Mesothelial cell of epicardium (in vitro differentiated cells): ENCODE measurements around the gene C17orf107. TPM values are rescaled to one million over a fixed set of nuclear protein-coding genes. Genes with fewer than 3 reads are reported as not detected.
A peak's percentile ranks its signal among the peaks of the same experiment; 100 is the strongest.

Source experiments
- DNase-seq, 2 experiments: peaks; one replicate each; pipeline ENCODE4 v3.0.0; 2021; ENCODE audit warnings: low spot score in 2 of 2; ENCODE audit not compliant: unreplicated experiment in 2 of 2
- H3K27ac Mint-ChIP-seq: 2 replicates; pipeline ENCODE4 v1.8.0; 2021; ENCODE audit warnings: mixed read lengths
- H3K27me3 Mint-ChIP-seq: 2 replicates; pipeline ENCODE4 v1.8.0; 2021; ENCODE audit warnings: low read depth, mixed read lengths
- H3K36me3 Mint-ChIP-seq: 2 replicates; pipeline ENCODE4 v1.8.0; 2021; ENCODE audit warnings: mixed read lengths
- H3K4me1 Mint-ChIP-seq: 2 replicates; pipeline ENCODE4 v1.8.0; 2021; ENCODE audit warnings: mixed read lengths
- H3K4me3 Mint-ChIP-seq: 2 replicates; pipeline ENCODE4 v1.8.0; 2021; ENCODE audit warnings: mild to moderate bottlenecking, moderate library complexity, mixed read lengths
- H3K9me3 Mint-ChIP-seq: 2 replicates; pipeline ENCODE4 v1.8.0; 2021; ENCODE audit warnings: mixed read lengths
- CTCF ChIP-seq: fragments of 200-600 bp; sonication (generic); IDR thresholded peaks from one replicate; pipeline ENCODE4 v1.5.0; 2021; ENCODE audit warnings: antibody characterized with exemption; ENCODE audit not compliant: unreplicated experiment
- total RNA-seq: library from RNA; stranded (reverse); gene quantifications from 3 replicates; pipeline ENCODE4 v1.2.1, GENCODE V29; 2021

C17orf107 gene
- total RNA-seq, 1 donor from 2014 or later = 8.6 TPM

- no peak for TF ChIP-seq CTCF
- Mint-ChIP-seq H3K9me3 (no peaks in the 10 kb centered on the region), H3K27me3 (no peaks in the 10 kb centered on the region), H3K4me1 (peaks cover 42% of the 10 kb centered on the region), H3K27ac (peak overlapping the region; percentile 93), H3K36me3 (peaks cover 8% of the 10 kb centered on the region), H3K4me3 (peak overlapping the region; percentile 93)
- DNase-seq = no peak
These were observed 47.1 kb downstream of the C17orf107 start for GRCh38 chr17:4946312-4946976.

GRCh38 chr17:4947010-4947410, 47.7 kb downstream of the C17orf107 start:
- no peak for TF ChIP-seq CTCF
- DNase-seq = no peak
- peak overlapping the region; percentile 93 for H3K27ac Mint-ChIP-seq
- no peaks in the 10 kb centered on the region for H3K27me3 Mint-ChIP-seq
- H3K4me3 Mint-ChIP-seq = peak overlapping the region; percentile 93
- peaks cover 8% of the 10 kb centered on the region for H3K36me3 Mint-ChIP-seq
- H3K9me3 Mint-ChIP-seq = no peaks in the 10 kb centered on the region
- H3K4me1 Mint-ChIP-seq = peaks cover 41% of the 10 kb centered on the region

GRCh38 chr17:4947411-4948165, 48.3 kb downstream of the C17orf107 start:
- no peak for TF ChIP-seq CTCF
- peaks cover 41% of the 10 kb centered on the region for H3K4me1 Mint-ChIP-seq
- DNase-seq = peak; percentile 56 to 71
- H3K4me3 Mint-ChIP-seq = peak overlapping the region; percentile 93
- H3K27ac Mint-ChIP-seq = peak overlapping the region; percentile 98
- no peaks in the 10 kb centered on the region for H3K9me3 Mint-ChIP-seq
- H3K36me3 Mint-ChIP-seq = peaks cover 8% of the 10 kb centered on the region
- no peaks in the 10 kb centered on the region for H3K27me3 Mint-ChIP-seq

- Mint-ChIP-seq H3K27ac (peak within 1 kb of the TSS; percentile 99), H3K4me3 (peak within 1 kb of the TSS; percentile 93), H3K36me3 (peaks cover 8% of the 10 kb centered on the region), H3K9me3 (no peaks in the 10 kb centered on the region), H3K27me3 (no peaks in the 10 kb centered on the region), H3K4me1 (peaks cover 41% of the 10 kb centered on the region)
- TF ChIP-seq CTCF = no peak
- peak; percentile 76 to 77 for DNase-seq
These were observed 49.0 kb downstream of the C17orf107 start, which contains the start of gene PFN1 for GRCh38 chr17:4948166-4948930. Gene PFN1 (minus strand): TSS chr17:4948530. CDS start chr17:4948394, 136 bp downstream.

GRCh38 chr17:4948931-4949320, 49.6 kb downstream of the C17orf107 start:
- H3K36me3 Mint-ChIP-seq = peaks cover 8% of the 10 kb centered on the region

More at GRCh38 chr17:4948931-4949320, 49.6 kb downstream of the C17orf107 start:
- Mint-ChIP-seq H3K27me3 (no peaks in the 10 kb centered on the region), H3K27ac (peak overlapping the region; percentile 99), H3K4me3 (peak overlapping the region; percentile 93), H3K9me3 (no peaks in the 10 kb centered on the region), H3K4me1 (peaks cover 40% of the 10 kb centered on the region)
- peak; percentile 66 to 82 for DNase-seq
- TF ChIP-seq CTCF = no peak
